LNCaP clone FGC (cell line): ENCODE results near the gene LILRA2.
"Not testable (repeated sequence)": the region's sequence is repeated elsewhere in the genome, so short reads cannot be mapped to it uniquely, and the experiment has no call there.

Experiments used
- DNase-seq: peaks from one replicate; pipeline ENCODE4 v3.0.0-alpha.2; 2011; ENCODE audit warnings: low read depth
- H3K4me3 ChIP-seq: 2 replicates; pipeline ENCODE4 v1.5.1; 2011; ENCODE audit warnings: mild to moderate bottlenecking, low read depth, low read length, control low read depth
- CTCF ChIP-seq: IDR thresholded peaks from 2 replicates; pipeline ENCODE4 v1.5.1; 2012; ENCODE audit warnings: mild to moderate bottlenecking; ENCODE audit not compliant: control insufficient read depth, insufficient read depth; ENCODE audit errors: extremely low read depth

Gene LILRA2

GRCh38 chr19:54612428-54612827, 38.8 kb downstream of the LILRA2 start:
- no peak overlapping the region for H3K4me3 ChIP-seq
- TF ChIP-seq CTCF, result no peak
- DNase-seq, result no peak

GRCh38 chr19:54614726-54615125, 41.1 kb downstream of the LILRA2 start:
- no peak overlapping the region for H3K4me3 ChIP-seq
- no peak for TF ChIP-seq CTCF
- no peak for DNase-seq

- no peak overlapping the region for H3K4me3 ChIP-seq
- TF ChIP-seq CTCF, result no peak
- DNase-seq, result no peak
These were observed 42.5 kb downstream of the LILRA2 start for GRCh38 chr19:54616057-54616456.

- no peak for DNase-seq
- no peak for TF ChIP-seq CTCF
- no peak overlapping the region for H3K4me3 ChIP-seq
These were observed 43.4 kb downstream of the LILRA2 start for GRCh38 chr19:54616821-54617560.

GRCh38 chr19:54620464-54620863, 46.9 kb downstream of the LILRA2 start:
- TF ChIP-seq CTCF, result no peak
- no peak for DNase-seq
- no peak overlapping the region for H3K4me3 ChIP-seq

GRCh38 chr19:54622431-54622830, 48.8 kb downstream of the LILRA2 start:
- DNase-seq, result no peak
- TF ChIP-seq CTCF, result no peak
- no peak overlapping the region for H3K4me3 ChIP-seq

GRCh38 chr19:54624234-54624633, 50.6 kb downstream of the LILRA2 start:
- not testable (repeated sequence) for H3K4me3 ChIP-seq, DNase-seq

GRCh38 chr19:54624934-54625730, 51.5 kb downstream of the LILRA2 start:
- H3K4me3 ChIP-seq, DNase-seq: not testable (repeated sequence)
